ENCODE results near the gene ZNF341. TPM values are rescaled to one million over a fixed set of nuclear protein-coding genes. Genes with fewer than 3 reads are reported as not detected.
A peak's percentile ranks its signal among the peaks of the same experiment; 100 is the strongest.

The ZNF341 gene
- total and polyA plus RNA-seq, 2 of the 8 experiments (the other 6 are each of a cell fraction or from before 2014, with no cell fraction given), result 5.8 to 6.4 TPM

GRCh38 chr20:33731693-33732165, at the start of gene ZNF341 (continued):
- no peak for TF ChIP-seq NRF1 (IDR thresholded peaks at IDR 0.05; ENCODE audit: low read depth, low read length)
- TF ChIP-seq EP300 (IDR thresholded peaks at IDR 0.05; ENCODE audit: borderline replicate concordance in 1 of 2, low read depth in 2 of 2, low read length in 2 of 2), result no peak; a peak in 2 of 3 replicates
- TF ChIP-seq RXRA (IDR thresholded peaks at IDR 0.05; ENCODE audit: insufficient read depth, low read depth, low read length), result no peak
- no peak for TF ChIP-seq RNF2 (IDR thresholded peaks at IDR 0.05; ENCODE audit: borderline replicate concordance, low read depth, low read length, missing control alignments, poor library complexity, severe bottlenecking)
- TF ChIP-seq BACH1 (IDR thresholded peaks at IDR 0.05; ENCODE audit: low read length), result no peak
- TF ChIP-seq SAP30 (IDR thresholded peaks at IDR 0.05; ENCODE audit: insufficient read depth, insufficient replicate concordance, low read length), result no peak
- TF ChIP-seq CREB1 (IDR thresholded peaks at IDR 0.05), result no peak
- TF ChIP-seq SIX5 (IDR thresholded peaks at IDR 0.05; ENCODE audit: low read depth, low read length), result no peak
- TF ChIP-seq TBP (IDR thresholded peaks at IDR 0.05; ENCODE audit: low read depth, low read length), result no peak
- TF ChIP-seq CTCF (IDR thresholded peaks at IDR 0.05; ENCODE audit: control extremely low read depth in 1 of 3, insufficient read depth in 1 of 3, low read depth in 1 of 3, low read length in 3 of 3), result peak; percentile 65 to 87 (median 78)
- TF ChIP-seq CTBP2 (IDR thresholded peaks at IDR 0.05; ENCODE audit: borderline replicate concordance, insufficient read depth, insufficient read length, low read length), result no peak
- no peak for TF ChIP-seq E2F6 (IDR thresholded peaks at IDR 0.05)
- TF ChIP-seq SRF (IDR thresholded peaks at IDR 0.05; ENCODE audit: low read depth, low read length), result no peak
- no peak for TF ChIP-seq CBX5 (IDR thresholded peaks at IDR 0.05; ENCODE audit: low read depth, low read length)
- TF ChIP-seq YY1 (IDR thresholded peaks at IDR 0.05; ENCODE audit: low read depth, low read length), result peak; percentile 95
- TF ChIP-seq, protein P1, sequence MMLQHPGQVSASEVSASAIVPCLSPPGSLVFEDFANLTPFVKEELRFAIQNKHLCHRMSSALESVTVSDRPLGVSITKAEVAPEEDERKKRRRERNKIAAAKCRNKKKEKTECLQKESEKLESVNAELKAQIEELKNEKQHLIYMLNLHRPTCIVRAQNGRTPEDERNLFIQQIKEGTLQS (IDR thresholded peaks at IDR 0.05; ENCODE audit: insufficient read depth, low read depth, low read length), result no peak
- no peak for TF ChIP-seq SP4 (IDR thresholded peaks at IDR 0.05; ENCODE audit: low read length)
- no peak for TF ChIP-seq RBBP5 (IDR thresholded peaks at IDR 0.05; ENCODE audit: borderline replicate concordance, low read depth, low read length)
- TF ChIP-seq MAFK (IDR thresholded peaks at IDR 0.05; ENCODE audit: low read depth, low read length), result no peak
- no peak for TF ChIP-seq BCL11A (IDR thresholded peaks at IDR 0.05; ENCODE audit: low read depth in 2 of 2, low read length in 2 of 2)
- peak in 1 of 2 experiments; percentile 28; a peak in 1 of 3 replicates for TF ChIP-seq POLR2A (IDR thresholded peaks at IDR 0.05; ENCODE audit: control extremely low read depth in 1 of 2, low read depth in 2 of 2, low read length in 2 of 2)
- TF ChIP-seq ZNF274 (IDR thresholded peaks at IDR 0.05; ENCODE audit: borderline replicate concordance, extremely low read depth, low read length), result no peak

Measured in H1 (cell line).